B cell (primary cell): ENCODE data around the gene WIF1.

Experiments used
- CTCF ChIP-seq: fragments of 200-600 bp; IDR thresholded peaks from one replicate; pipeline ENCODE4 v1.8.0; 2022; ENCODE audit warnings: antibody characterized with exemption, mild to moderate bottlenecking
- EZH2 ChIP-seq: IDR thresholded peaks from 2 replicates; pipeline ENCODE4 v1.6.1; 2012; ENCODE audit warnings: borderline replicate concordance, low read depth, mild to moderate bottlenecking, moderate library complexity, low read length; ENCODE audit not compliant: insufficient read depth, poor library complexity, severe bottlenecking

GRCh38 chr12:65022421-65022820, 98.7 kb downstream of the WIF1 start:
- TF ChIP-seq CTCF, result no peak
- TF ChIP-seq EZH2, result no peak
